DND-41 (cell line): Measurements from ENCODE around the gene MED13.

Source experiments
- ATAC-seq: fragments of 200-7000 bp; cut with Tn5 transposase; 3 replicates; pipeline ENCODE4 v1.9.1; 2021; ENCODE audit warnings: low read depth; ENCODE audit not compliant: insufficient read depth
- DNase-seq: peaks from one replicate; pipeline ENCODE4 v3.0.0-alpha.2; 2020
- H2AFZ ChIP-seq: 2 replicates; pipeline ENCODE4 v1.6.0; 2012; ENCODE audit warnings: low read depth, low read length
- H3K27ac ChIP-seq: 2 replicates; pipeline ENCODE4 v1.5.1; 2012; ENCODE audit warnings: low read length, inconsistent platforms
- H3K27me3 ChIP-seq: fragments of 200-600 bp; sonication (generic); 2 replicates; pipeline ENCODE4 v1.6.0; 2012; ENCODE audit warnings: low read length, mild to moderate bottlenecking, inconsistent platforms; ENCODE audit not compliant: insufficient read depth, poor library complexity
- H3K36me3 ChIP-seq: 2 replicates; pipeline ENCODE4 v1.5.1; 2012; ENCODE audit warnings: low read length, inconsistent platforms; ENCODE audit not compliant: insufficient read depth
- H3K4me1 ChIP-seq: 2 replicates; pipeline ENCODE4 v1.5.1; 2012; ENCODE audit warnings: mild to moderate bottlenecking, low read length; ENCODE audit not compliant: insufficient read depth
- H3K4me2 ChIP-seq: 2 replicates; pipeline ENCODE4 v1.6.0; 2012; ENCODE audit warnings: mild to moderate bottlenecking, moderate library complexity, low read length, inconsistent platforms; ENCODE audit not compliant: insufficient read depth
- H3K4me3 ChIP-seq, 2 experiments: fragments of 200-600 bp in 1 of 2; shearing (Covaris generic) in 1 of 2; 2 replicates each; pipeline ENCODE4 v1.5.1; 2012 to 2016; ENCODE audit warnings: inconsistent platforms in 2 of 2, low read length in 2 of 2, mild to moderate bottlenecking in 2 of 2, low read depth in 1 of 2, moderate library complexity in 1 of 2
- H3K79me2 ChIP-seq: 2 replicates; pipeline ENCODE4 v1.6.0; 2012; ENCODE audit warnings: low read length, inconsistent platforms; ENCODE audit not compliant: insufficient read depth
- H3K9ac ChIP-seq: 2 replicates; pipeline ENCODE4 v1.6.0; 2012; ENCODE audit warnings: low read depth, mild to moderate bottlenecking, inconsistent platforms, low read length, moderate library complexity
- H3K9me3 ChIP-seq: 2 replicates; pipeline ENCODE4 v1.5.1; 2012; ENCODE audit warnings: low read length, moderate library complexity, mild to moderate bottlenecking, inconsistent platforms; ENCODE audit not compliant: insufficient read depth, severe bottlenecking
- H4K20me1 ChIP-seq: 2 replicates; pipeline ENCODE4 v1.6.0; 2012; ENCODE audit warnings: low read length; ENCODE audit not compliant: insufficient read depth
- CTCF ChIP-seq: IDR thresholded peaks from 2 replicates; pipeline ENCODE4 v1.5.1; 2012; ENCODE audit warnings: borderline replicate concordance, low read length, moderate library complexity, mild to moderate bottlenecking; ENCODE audit not compliant: poor library complexity, severe bottlenecking; ENCODE audit errors: extremely low read depth
- EZH2 ChIP-seq: IDR thresholded peaks from 3 replicates; pipeline ENCODE4 v1.6.1; 2012; ENCODE audit warnings: borderline replicate concordance, low read depth, mild to moderate bottlenecking, moderate library complexity, low read length, inconsistent platforms; ENCODE audit not compliant: severe bottlenecking

Gene MED13

GRCh38 chr17:62067165-62068145, 2.4 kb upstream of the MED13 start:
- TF ChIP-seq CTCF: no peak
- TF ChIP-seq EZH2: no peak
- H3K27me3 ChIP-seq: no peaks in the 10 kb centered on the region
- peaks cover 7% of the 10 kb centered on the region for H3K36me3 ChIP-seq
- no peaks in the 10 kb centered on the region for H3K9me3 ChIP-seq
- DNase-seq: no peak
- no peak overlapping the region for H2AFZ ChIP-seq
- H3K27ac ChIP-seq: no peak overlapping the region
- no peak overlapping the region for H3K4me3 ChIP-seq
- H3K4me2 ChIP-seq: no peak overlapping the region
- peaks cover 24% of the 10 kb centered on the region for H3K4me1 ChIP-seq
- no peak overlapping the region for H3K9ac ChIP-seq
- H4K20me1 ChIP-seq: peaks cover 24% of the 10 kb centered on the region; the same call in 1 of the 2 replicates
- ATAC-seq: no peak
- peaks cover 31% of the 10 kb centered on the region for H3K79me2 ChIP-seq

- Histone ChIP-seq H3K9me3 (no peaks in the 10 kb centered on the region), H3K9ac (peak overlapping the region; percentile 96), H3K36me3 (peaks cover 22% of the 10 kb centered on the region), H3K4me1 (peaks cover 40% of the 10 kb centered on the region), H3K4me3 (peak overlapping the region; percentile 80 to 98), H3K79me2 (peaks cover 48% of the 10 kb centered on the region), H2AFZ (peak overlapping the region; percentile 100), H4K20me1 (peaks cover 33% of the 10 kb centered on the region; the same call in 1 of the 2 replicates), H3K27me3 (no peaks in the 10 kb centered on the region), H3K4me2 (peak overlapping the region; percentile 54), H3K27ac (peak overlapping the region; percentile 98)
- peak; percentile 94 for ATAC-seq
- TF ChIP-seq EZH2 (no peak), CTCF (peak; percentile 89)
- peak; percentile 98 for DNase-seq
Measured at GRCh38 chr17:62065611-62066468, 762 bp upstream of the MED13 start.

GRCh38 chr17:62064029-62064790, 868 bp downstream of the MED13 start:
- no peaks in the 10 kb centered on the region for H3K9me3 ChIP-seq
- peaks cover 63% of the 10 kb centered on the region for H3K79me2 ChIP-seq
- TF ChIP-seq EZH2 (no peak), CTCF (no peak)
- peak overlapping the region; percentile 86 for H3K4me2 ChIP-seq
- 0 out of 3 replicates have a peak, but pooled peaks have one; percentile 23 for ATAC-seq
- peak overlapping the region; percentile 49 to 80 for H3K4me3 ChIP-seq
- peaks cover 39% of the 10 kb centered on the region; the same call in 1 of the 2 replicates for H4K20me1 ChIP-seq
- H3K27ac ChIP-seq: peak overlapping the region; percentile 75
- peak overlapping the region; percentile 62; the same call in 1 of the 2 replicates for H2AFZ ChIP-seq
- H3K9ac ChIP-seq: peak overlapping the region; percentile 96
- peaks cover 50% of the 10 kb centered on the region for H3K4me1 ChIP-seq
- peaks cover 33% of the 10 kb centered on the region for H3K36me3 ChIP-seq
- no peak for DNase-seq
- H3K27me3 ChIP-seq: no peaks in the 10 kb centered on the region
